Progenitor cell of endocrine pancreas (in vitro differentiated cells): ENCODE measurements around the gene NDN. TPM values are rescaled to one million over a fixed set of nuclear protein-coding genes. Genes with fewer than 3 reads are reported as not detected.

Experiments
- DNase-seq: peaks from one replicate; pipeline ENCODE4 v3.0.0; 2021; ENCODE audit warnings: low spot score; ENCODE audit not compliant: unreplicated experiment
- H3K27ac Mint-ChIP-seq: 2 replicates; pipeline ENCODE4 v1.8.0; 2021; ENCODE audit warnings: mild to moderate bottlenecking, moderate library complexity, mixed read lengths
- H3K27me3 Mint-ChIP-seq: 2 replicates; pipeline ENCODE4 v1.8.0; 2021; ENCODE audit warnings: mixed read lengths
- H3K36me3 Mint-ChIP-seq: 2 replicates; pipeline ENCODE4 v1.8.0; 2022; ENCODE audit warnings: mixed read lengths; ENCODE audit not compliant: insufficient read depth
- H3K4me1 Mint-ChIP-seq: 2 replicates; pipeline ENCODE4 v1.8.0; 2021; ENCODE audit warnings: low read depth, mixed read lengths
- H3K4me3 Mint-ChIP-seq: 2 replicates; pipeline ENCODE4 v1.8.0; 2021; ENCODE audit warnings: low read depth, mild to moderate bottlenecking, moderate library complexity, mixed read lengths
- H3K9me3 Mint-ChIP-seq: 2 replicates; pipeline ENCODE4 v1.8.0; 2021; ENCODE audit warnings: low read depth, mixed read lengths
- total RNA-seq: library from RNA; stranded (reverse); gene quantifications from 2 replicates; pipeline ENCODE4 v1.2.1, GENCODE V29; 2021
- TF ChIP-seq, protein P1 (sequence below): fragments of 200-600 bp; sonication (generic); IDR thresholded peaks from one replicate; pipeline ENCODE4 v1.5.0; 2021; ENCODE audit warnings: antibody characterized with exemption, mild to moderate bottlenecking; ENCODE audit not compliant: unreplicated experiment

The NDN gene
- total RNA-seq, 1 donor from 2014 or later = 51.8 TPM

- no peak for DNase-seq
- Mint-ChIP-seq H3K27me3 (no peaks in the 10 kb centered on the region), H3K27ac (no peak overlapping the region), H3K4me3 (no peak overlapping the region), H3K36me3 (peaks cover 2% of the 10 kb centered on the region), H3K4me1 (peaks cover 9% of the 10 kb centered on the region), H3K9me3 (peaks cover 9% of the 10 kb centered on the region)
- TF ChIP-seq, protein P1, sequence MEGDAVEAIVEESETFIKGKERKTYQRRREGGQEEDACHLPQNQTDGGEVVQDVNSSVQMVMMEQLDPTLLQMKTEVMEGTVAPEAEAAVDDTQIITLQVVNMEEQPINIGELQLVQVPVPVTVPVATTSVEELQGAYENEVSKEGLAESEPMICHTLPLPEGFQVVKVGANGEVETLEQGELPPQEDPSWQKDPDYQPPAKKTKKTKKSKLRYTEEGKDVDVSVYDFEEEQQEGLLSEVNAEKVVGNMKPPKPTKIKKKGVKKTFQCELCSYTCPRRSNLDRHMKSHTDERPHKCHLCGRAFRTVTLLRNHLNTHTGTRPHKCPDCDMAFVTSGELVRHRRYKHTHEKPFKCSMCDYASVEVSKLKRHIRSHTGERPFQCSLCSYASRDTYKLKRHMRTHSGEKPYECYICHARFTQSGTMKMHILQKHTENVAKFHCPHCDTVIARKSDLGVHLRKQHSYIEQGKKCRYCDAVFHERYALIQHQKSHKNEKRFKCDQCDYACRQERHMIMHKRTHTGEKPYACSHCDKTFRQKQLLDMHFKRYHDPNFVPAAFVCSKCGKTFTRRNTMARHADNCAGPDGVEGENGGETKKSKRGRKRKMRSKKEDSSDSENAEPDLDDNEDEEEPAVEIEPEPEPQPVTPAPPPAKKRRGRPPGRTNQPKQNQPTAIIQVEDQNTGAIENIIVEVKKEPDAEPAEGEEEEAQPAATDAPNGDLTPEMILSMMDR = peak; percentile 79
Observed at GRCh38 chr15:23642413-23643044, 44.6 kb downstream of the NDN start.

Other genes with a start within 250 kb of the NDN start
- 0.12 and 0.16 TPM in 2 replicates for gene GOLGA6L2, start 240.1 kb downstream of the NDN start, total RNA-seq
- gene MKRN3, start 121.6 kb downstream of the NDN start, total RNA-seq = 0.24 and 0.46 TPM in 2 replicates
- gene MAGEL2, start 39.4 kb downstream of the NDN start, total RNA-seq = 14.3 and 16.1 TPM in 2 replicates